K562 (cell line): ENCODE results near the gene CDH5. TPM values are rescaled to one million over a fixed set of nuclear protein-coding genes. Genes with fewer than 3 reads are reported as not detected.

Source experiments
- ATAC-seq: fragments of 200-7000 bp; cut with Tn5 transposase; 3 replicates; pipeline ENCODE4 v1.9.1; 2020; ENCODE audit warnings: moderate library complexity
- BruUV-seq: library from RNA; stranded (reverse); fragments of 400-500 nt; replicated peaks from 2 replicates; lab custom pipeline; 2021; lab: Mats Ljungman, UMichigan
- CTCF ChIA-PET: fragments of 300-600 bp; formaldehyde crosslinking; extraction: SDS; loops from one replicate; lab custom pipeline; 2021; ENCODE audit warnings: low intra/inter-chr PET ratio; lab: Yijun Ruan, JAX
- POLR2A ChIA-PET: fragments of 300-600, 350-650 bp; sonication (Branson Sonifier 250); formaldehyde crosslinking; extraction: SDS; loops from one replicate; lab custom pipeline; 2021; ENCODE audit warnings: antibody characterized with exemption, inconsistent platforms; lab: Yijun Ruan, JAX
- DNase-seq, 4 experiments: peaks; one replicate each; pipeline versions ENCODE4 v3.0.0 to v3.0.0-alpha.2; 2011 to 2018; ENCODE audit warnings: low spot score in 3 of 4, mixed read lengths in 3 of 4; ENCODE audit errors: extremely low read depth in 1 of 4
- FAIRE-seq: peaks from 2 replicates; lab custom pipeline; 2011; peaks lifted over from hg19 to GRCh38; lab: Jason Lieb, UNC
- H2AFZ ChIP-seq: 2 replicates; pipeline ENCODE4 v1.6.0; 2011; ENCODE audit warnings: low read depth, low read length, control low read depth, inconsistent platforms
- H3K27ac ChIP-seq: fragments of 200-600 bp; 3 replicates; pipeline ENCODE4 v1.8.0; 2011; ENCODE audit warnings: low read depth, mild to moderate bottlenecking, control low read depth, inconsistent platforms, low read length, moderate library complexity, mixed read lengths; ENCODE audit errors: extremely low read depth
- H3K27me3 ChIP-seq, 2 experiments: fragments of 300-600 bp in 1 of 2; 2 replicates in 1 of 2; 3 replicates in 1 of 2; pipeline versions ENCODE4 v1.6.0 to v1.8.0; 2011; ENCODE audit warnings: inconsistent platforms in 2 of 2, low read length in 2 of 2, mild to moderate bottlenecking in 1 of 2, mixed read lengths in 1 of 2, moderate library complexity in 1 of 2; ENCODE audit not compliant: control insufficient read depth in 2 of 2, insufficient read depth in 2 of 2
- H3K36me3 ChIP-seq: fragments of 300-600 bp; 3 replicates; pipeline ENCODE4 v1.8.0; 2011; ENCODE audit warnings: mild to moderate bottlenecking, low read length, inconsistent platforms; ENCODE audit not compliant: control insufficient read depth, insufficient read depth
- H3K4me1 ChIP-seq, 2 experiments: fragments of 200-600 bp in 1 of 2; replicated peaks in 1 of 2; 2 replicates in 1 of 2; 3 replicates in 1 of 2; pipeline versions ENCODE4 v1.5.1 to v1.8.0; 2011; ENCODE audit warnings: inconsistent platforms in 2 of 2, low read length in 2 of 2, mild to moderate bottlenecking in 1 of 2, mixed read lengths in 1 of 2, moderate library complexity in 1 of 2; ENCODE audit not compliant: control insufficient read depth in 2 of 2, insufficient read depth in 2 of 2
- H3K4me2 ChIP-seq: 2 replicates; pipeline ENCODE4 v1.6.1; 2011; ENCODE audit warnings: low read length, control low read depth, inconsistent platforms, mixed read lengths; ENCODE audit not compliant: insufficient read depth
- H3K4me3 ChIP-seq: fragments of 200-600 bp; sonication (generic), shearing (Covaris generic); 2 replicates; pipeline ENCODE4 v1.5.1; 2016; ENCODE audit warnings: control low read depth, inconsistent platforms
- H3K79me2 ChIP-seq: fragments of 200-600 bp; 3 replicates; pipeline ENCODE4 v1.8.0; 2011; ENCODE audit warnings: low read length, inconsistent platforms; ENCODE audit not compliant: control insufficient read depth, insufficient read depth
- H3K9ac ChIP-seq, 2 experiments: 2 replicates each; pipeline versions ENCODE4 v1.6.0 to v1.6.1; 2011; ENCODE audit warnings: low read depth in 2 of 2, low read length in 2 of 2, control low read depth in 1 of 2, inconsistent platforms in 1 of 2, mild to moderate bottlenecking in 1 of 2, mixed read lengths in 1 of 2; ENCODE audit not compliant: insufficient read depth in 1 of 2
- H3K9me1 ChIP-seq: one replicate; pipeline ENCODE4 v1.6.0; 2011; ENCODE audit warnings: inconsistent platforms, mild to moderate bottlenecking, low read length, moderate library complexity; ENCODE audit not compliant: control insufficient read depth, insufficient read depth
- H3K9me3 ChIP-seq: replicated peaks from 2 replicates; pipeline ENCODE4 v1.5.1; 2011; ENCODE audit warnings: low read depth, low read length, inconsistent platforms; ENCODE audit not compliant: control insufficient read depth, insufficient read depth
- H4K20me1 ChIP-seq: replicated peaks from 2 replicates; pipeline ENCODE4 v1.6.1; 2011; ENCODE audit warnings: low read length, inconsistent platforms, mixed read lengths; ENCODE audit not compliant: control insufficient read depth, insufficient read depth
- E2F3 ChIP-seq: fragments of 250-450 bp; sonication (Bioruptor Pico); IDR thresholded peaks from 2 replicates; pipeline ENCODE4 v1.4.0; 2020; ENCODE audit warnings: mild to moderate bottlenecking
- FOXA1 ChIP-seq: fragments of 450-650 bp; IDR thresholded peaks from 2 replicates; pipeline ENCODE4 v1.6.1; 2016; ENCODE audit warnings: mild to moderate bottlenecking, borderline replicate concordance
- ZNF398 ChIP-seq: fragments of 250-450 bp; sonication (Bioruptor Pico); IDR thresholded peaks from 2 replicates; pipeline ENCODE4 v1.8.0; 2021; ENCODE audit warnings: moderate library complexity, mild to moderate bottlenecking, inconsistent platforms
- WGBS: fragments of 100-300 bp; shearing (Covaris generic); methylation state at CpG from one replicate; pipeline ENCODE4 v1.1.6; 2016; ENCODE audit warnings: low coverage, mixed read lengths; ENCODE audit not compliant: insufficient coverage; ENCODE audit errors: missing lambda C conversion rate; 5-methylcytosine and 5-hydroxymethylcytosine counted together
- in situ Hi-C: fragments of 300-500 bp; cut with MboI; formaldehyde crosslinking; loops from 4 replicates; pipeline ENCODE4 v1.15.0; 2018; ENCODE audit warnings: inconsistent platforms, mixed read lengths
- intact Hi-C: fragments of 100-400 bp; cut with micrococcal nuclease; formaldehyde crosslinking; loops from 2 replicates; pipeline ENCODE4 v1.14.2; 2022
- polyA plus RNA-seq, 8 experiments: library from polyadenylated mRNA; depleted of rRNA in 4 of 8; stranded (reverse) in 5 of 8; unstranded in 3 of 8; fragments of >200 nt; fragmentation: Nextera tagmentation in 2 of 8; fragmentation: Illumina TruSeq in 1 of 8; extraction: Ambion mirVana in 2 of 8; extraction: Trizol in 1 of 8; gene quantifications; 2 replicates each; pipeline versions ENCODE4 v1.2.1 to v1.2.3, GENCODE V29; 2011 to 2014; ENCODE audit warnings: inconsistent platforms in 1 of 8, missing spikeins in 1 of 8
- total RNA-seq, 7 experiments: library from RNA; depleted of rRNA in 6 of 7; stranded (reverse); fragments of >200 nt in 6 of 7; fragmentation: Illumina TruSeq in 2 of 7; extraction: Trizol in 2 of 7; gene quantifications; 2 replicates each; pipeline versions ENCODE4 v1.2.1 to v1.2.3, GENCODE V29; 2011 to 2021; ENCODE audit warnings: low replicate concordance in 1 of 7

The CDH5 gene
- total and polyA plus RNA-seq, 9 of the 15 experiments (the other 6 are each of a cell fraction or from before 2014, with no cell fraction given), result not detected

DNA sequence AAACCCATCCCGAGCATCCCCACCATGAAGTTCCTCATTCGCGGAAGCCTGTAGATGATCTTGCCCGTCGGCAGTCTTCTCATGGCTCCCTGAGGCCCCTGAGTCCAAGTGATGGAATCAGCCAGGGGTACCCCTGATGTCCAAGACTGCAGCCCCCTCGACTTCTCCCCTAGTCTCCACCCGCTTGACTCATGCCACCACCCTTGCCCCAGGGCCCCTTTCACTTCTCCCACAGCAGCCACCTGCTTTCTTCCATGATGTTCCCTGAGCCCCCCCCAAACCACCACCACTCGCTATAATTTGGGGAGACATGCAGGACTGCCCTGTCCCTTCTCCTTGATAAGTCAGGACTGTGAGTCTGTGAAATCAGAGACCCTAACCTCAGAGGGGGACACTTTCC lies 72.0 kb downstream of the CDH5 start:
- Histone ChIP-seq H3K27me3 (peaks cover 12 to 71% of the 10 kb centered on the region in 2 experiments; a peak in 3 of 5 replicates), H3K9me3 (no peaks in the 10 kb centered on the region), H3K4me1 (no peaks in the 10 kb centered on the region), H3K4me3 (no peak overlapping the region), H3K4me2 (no peak overlapping the region), H3K9ac (no peak overlapping the region), H3K9me1 (no peaks in the 10 kb centered on the region), H4K20me1 (peaks cover 3% of the 10 kb centered on the region; the same call in 1 of the 2 replicates), H3K36me3 (no peaks in the 10 kb centered on the region), H3K27ac (no peak overlapping the region), H2AFZ (no peak overlapping the region), H3K79me2 (no peaks in the 10 kb centered on the region)
- in situ Hi-C loops, result no loop called here
- no peak for TF ChIP-seq E2F3
- TF ChIP-seq ZNF398, result no peak
- no peak for TF ChIP-seq FOXA1
- ATAC-seq (no peak), DNase-seq (no peak), FAIRE-seq (no peak)
- intact Hi-C loops, result no loop called here
- no TSS peak for BruUV-seq
- CTCF ChIA-PET, result no interaction called here
- POLR2A ChIA-PET, result no interaction called here
- 1% methylated on average over 8 of the region's 8 CpGs for WGBS
